Skin of body (tissue), 2 donors: Measurements from ENCODE around the gene CD52. TPM values are rescaled to one million over a fixed set of nuclear protein-coding genes. Genes with fewer than 3 reads are reported as not detected.
"Not testable (repeated sequence)": the region's sequence is repeated elsewhere in the genome, so short reads cannot be mapped to it uniquely, and the experiment has no call there.

ENCODE experiments used
- DNase-seq: peaks from one replicate; lab custom pipeline; 2025; lab: John Stamatoyannopoulos, UW
- total RNA-seq: library from RNA; depleted of rRNA; stranded (reverse); fragments of >200 nt; gene quantifications from one replicate; pipeline ENCODE4 v1.2.3, GENCODE V29; 2014

CD52 gene
- total RNA-seq, 1 donor from 2014 or later, result 2.8 TPM

DNA sequence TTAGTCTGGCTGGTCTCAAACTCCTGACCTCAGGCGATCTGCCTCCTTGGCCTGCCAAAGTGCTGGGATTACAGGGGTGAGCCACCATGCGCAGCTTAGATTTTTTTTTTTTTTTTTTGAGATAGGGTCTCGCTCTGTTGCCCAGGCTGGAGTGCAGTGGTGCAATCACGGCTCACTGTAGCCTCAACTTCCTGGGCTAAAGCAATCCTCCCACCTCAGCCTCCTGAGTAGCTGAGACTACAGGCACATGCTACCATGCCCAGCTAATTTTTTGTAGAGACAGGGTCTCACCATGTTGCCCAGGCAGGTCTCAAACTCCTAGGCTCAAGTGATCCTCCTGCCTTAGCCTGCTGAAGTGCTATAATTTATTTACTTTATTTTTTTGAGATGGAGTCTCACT lies 11.6 kb downstream of the CD52 start:
- not testable (repeated sequence) for DNase-seq

DNA sequence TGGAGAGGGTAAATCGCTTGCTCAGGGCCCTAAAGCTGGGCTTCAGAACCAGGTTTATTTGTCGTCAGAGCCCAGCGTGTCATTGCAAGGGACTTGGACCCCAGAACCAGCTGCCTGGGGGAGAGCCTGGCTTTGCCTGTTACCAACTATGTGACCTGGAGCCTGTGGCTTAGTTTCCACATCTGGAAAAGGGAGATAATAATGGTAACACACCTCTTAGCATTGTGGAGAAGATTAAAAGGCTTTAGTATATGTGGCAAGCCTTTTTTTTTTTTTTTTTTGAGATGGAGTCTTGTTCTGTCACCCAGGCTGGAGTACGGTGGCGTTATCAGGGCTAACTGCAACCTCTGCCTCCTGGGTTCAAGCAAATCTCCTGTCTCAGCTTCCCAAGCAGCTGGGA lies 12.5 kb downstream of the CD52 start:
- DNase-seq, result no peak

GRCh38 chr1:26333312-26333711 lies 15.6 kb downstream of the CD52 start:
- DNase-seq, result not testable (repeated sequence)

DNA sequence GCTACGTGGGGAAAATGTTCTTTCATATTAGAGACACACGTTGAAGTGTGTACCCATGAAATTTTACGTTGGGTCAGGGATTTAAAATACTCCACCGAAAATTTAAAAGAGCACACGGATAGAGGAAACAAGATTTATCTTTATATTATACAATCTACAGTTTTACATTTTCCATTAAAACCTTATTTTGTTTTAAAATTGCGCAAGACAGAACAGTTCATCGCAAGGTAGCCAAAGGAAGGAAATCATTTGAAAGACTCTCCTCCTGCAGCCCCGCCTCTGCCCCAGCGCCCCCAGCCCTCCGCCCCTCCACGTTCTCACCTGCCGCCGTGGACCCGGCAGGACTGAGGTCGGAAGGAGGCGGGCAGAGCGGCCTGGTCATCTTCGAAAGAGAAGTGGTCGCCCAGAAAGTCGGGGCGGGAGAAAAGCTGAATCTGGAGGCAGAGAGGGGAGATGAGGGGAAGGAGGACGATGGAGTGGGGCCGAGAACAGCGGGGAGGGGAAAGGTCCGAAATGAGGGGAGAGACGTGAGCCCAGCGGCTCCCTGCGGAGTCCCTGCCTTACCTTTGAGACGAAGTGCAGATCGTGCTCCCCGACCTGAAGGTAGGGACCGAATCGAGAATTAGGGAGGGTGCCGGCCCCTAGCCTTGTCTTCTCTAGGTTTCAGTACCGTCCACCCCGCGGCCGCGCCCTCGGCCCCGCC lies 18.2 kb downstream of the CD52 start:
- DNase-seq, result no peak

DNA sequence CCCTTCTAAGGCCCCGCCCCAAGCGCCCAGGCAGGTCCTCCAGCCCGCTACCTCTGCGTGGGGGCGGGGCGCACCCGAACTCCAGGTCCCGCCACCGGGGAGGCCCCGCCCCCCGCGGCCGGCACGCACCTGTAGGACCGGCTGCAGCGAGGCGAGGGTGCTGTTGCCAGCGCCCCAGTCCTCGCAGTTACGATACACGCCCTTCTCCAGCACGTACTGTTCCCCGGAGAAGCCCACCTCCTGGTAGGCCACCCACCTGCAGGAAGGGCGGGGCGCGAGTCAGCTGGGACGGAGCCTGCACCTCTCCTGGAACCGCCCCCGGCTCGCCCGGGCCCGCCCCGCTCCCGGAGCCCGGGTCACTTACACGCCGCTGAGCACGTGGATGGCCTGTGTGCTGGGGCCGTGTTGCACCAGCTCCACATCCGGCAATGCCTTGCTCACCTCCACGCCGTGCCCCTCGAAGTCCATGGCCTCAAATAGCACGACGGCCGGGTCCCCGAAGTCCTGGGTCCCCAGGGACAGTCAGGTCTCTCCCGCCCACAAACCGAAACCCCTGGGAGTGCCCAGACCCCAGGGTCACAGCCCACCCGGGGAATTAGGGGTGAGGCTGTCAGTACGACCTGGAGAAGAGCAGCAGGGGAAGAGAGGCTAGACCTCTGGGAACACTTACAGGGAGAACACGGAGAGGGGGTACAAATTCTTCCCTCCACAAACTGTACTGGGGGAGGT lies 18.9 kb downstream of the CD52 start:
- DNase-seq, result no peak

DNA sequence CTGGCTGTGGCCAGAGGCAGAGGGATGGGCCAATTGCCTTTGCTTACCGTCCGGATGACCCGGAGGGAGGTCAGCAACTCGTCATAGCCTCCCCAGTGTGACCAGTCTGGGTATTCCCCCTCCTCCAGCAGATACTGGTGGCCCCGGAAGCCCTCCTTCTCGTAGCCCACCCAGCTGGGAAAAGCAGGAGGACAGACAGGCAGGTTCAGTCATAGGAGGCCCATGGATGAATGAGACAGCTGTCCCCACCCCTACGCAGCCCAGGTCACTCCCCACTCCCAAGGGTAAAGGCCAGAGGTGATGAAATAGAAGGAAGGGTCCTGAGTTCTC lies 19.4 kb downstream of the CD52 start:
- DNase-seq, result no peak

DNA sequence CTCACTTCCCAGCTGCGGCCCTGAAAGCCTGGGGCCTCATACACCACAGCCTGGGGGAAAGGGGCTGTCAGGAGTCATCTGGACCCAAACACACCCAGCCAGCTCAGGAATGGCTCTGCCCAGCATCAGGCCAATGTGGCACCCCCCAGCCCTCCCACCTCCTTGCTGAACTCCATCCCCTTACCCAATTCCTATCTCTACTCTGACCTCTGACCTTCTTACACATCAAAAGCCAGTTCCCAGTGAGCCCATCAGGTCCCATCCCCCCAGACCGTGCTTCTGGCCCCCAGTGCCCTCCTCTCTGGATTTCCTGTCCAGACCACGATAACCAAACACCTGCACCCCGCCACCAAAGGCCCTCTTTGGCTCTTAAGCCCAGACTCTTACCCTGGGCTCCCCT lies 19.9 kb downstream of the CD52 start:
- no peak for DNase-seq

DNA sequence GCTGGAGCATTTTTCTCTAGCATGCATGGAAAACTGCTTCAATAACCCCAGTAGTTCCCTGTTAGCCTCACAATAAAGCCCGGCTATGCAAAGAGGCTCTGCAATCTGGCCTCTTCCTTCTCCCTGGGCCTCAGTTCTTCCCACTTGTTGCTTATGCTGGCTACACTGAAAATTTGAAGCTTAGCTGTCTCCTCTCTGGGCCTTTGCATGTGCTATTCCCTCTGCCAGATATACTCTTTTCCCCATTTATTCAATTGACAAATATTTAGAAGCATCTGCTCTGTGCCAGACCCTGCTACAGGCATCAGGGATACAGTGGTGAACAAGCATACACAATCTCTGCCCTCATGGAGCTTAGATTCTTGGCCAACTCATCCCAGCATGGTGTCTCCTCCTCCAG lies 20.9 kb downstream of the CD52 start:
- DNase-seq, result no peak

DNA sequence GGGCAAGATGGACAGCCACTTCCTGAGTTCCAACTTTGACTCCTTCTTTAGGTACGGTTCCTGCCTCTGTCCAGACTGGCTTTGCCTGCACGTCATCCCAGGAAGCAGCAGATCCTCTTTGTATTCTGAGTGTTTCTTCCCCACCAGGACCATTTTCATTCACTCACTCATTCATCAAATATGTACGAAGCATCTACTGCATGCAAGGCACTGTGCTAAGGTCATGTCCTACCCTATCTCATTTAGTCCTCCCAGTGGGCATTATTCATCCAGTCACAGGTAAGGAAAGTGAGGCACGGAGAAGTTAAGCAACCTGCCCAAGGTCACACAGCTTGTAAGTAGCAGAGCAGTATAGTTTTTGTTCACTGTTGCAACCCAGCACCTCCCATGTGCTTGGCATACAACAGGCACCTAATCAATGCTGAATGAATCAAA lies 22.3 kb downstream of the CD52 start:
- DNase-seq, result no peak

DNA sequence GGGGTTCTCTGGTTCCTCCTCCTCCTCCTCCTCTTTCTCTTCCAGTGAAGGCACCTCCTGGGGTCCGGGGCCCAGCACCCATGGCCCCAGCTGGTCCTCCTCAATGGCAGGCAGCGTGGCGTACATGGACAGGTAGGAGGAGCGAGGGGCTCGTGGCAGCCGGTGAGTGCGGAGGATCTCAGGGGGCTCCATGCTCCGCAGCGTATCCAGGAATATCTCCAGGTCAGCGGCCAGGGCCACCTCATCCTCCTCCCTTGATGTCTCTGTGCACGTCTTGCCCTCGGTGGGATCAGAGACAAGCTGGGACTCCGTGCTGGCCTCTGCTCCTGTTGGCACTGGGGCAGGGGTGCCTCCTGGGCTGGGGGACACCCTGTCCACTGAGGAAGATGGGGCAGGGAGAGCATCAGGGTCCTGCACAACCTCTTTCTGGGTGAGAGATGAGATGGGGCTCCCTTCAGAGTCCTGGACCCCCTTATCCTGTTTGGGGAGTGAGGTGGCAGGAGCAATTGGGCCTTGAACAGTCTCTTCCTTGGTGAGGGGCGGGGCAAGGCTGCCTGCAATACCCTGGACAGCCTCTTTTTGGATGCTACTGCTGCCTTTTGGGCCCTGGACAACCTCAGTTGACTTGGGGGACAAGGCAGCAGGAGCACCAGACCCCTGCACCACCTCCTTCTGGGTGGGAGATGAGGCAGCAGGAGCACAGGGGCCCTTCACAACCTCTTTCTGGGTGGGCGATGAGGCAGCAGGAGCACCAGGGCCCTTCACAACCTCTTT lies 26.6 kb downstream of the CD52 start:
- no peak for DNase-seq

- no peak for DNase-seq
Measured at GRCh38 chr1:26345718-26346117, 28.0 kb downstream of the CD52 start.

- DNase-seq, result no peak
Measured at GRCh38 chr1:26346274-26347033, 28.7 kb downstream of the CD52 start.

DNA sequence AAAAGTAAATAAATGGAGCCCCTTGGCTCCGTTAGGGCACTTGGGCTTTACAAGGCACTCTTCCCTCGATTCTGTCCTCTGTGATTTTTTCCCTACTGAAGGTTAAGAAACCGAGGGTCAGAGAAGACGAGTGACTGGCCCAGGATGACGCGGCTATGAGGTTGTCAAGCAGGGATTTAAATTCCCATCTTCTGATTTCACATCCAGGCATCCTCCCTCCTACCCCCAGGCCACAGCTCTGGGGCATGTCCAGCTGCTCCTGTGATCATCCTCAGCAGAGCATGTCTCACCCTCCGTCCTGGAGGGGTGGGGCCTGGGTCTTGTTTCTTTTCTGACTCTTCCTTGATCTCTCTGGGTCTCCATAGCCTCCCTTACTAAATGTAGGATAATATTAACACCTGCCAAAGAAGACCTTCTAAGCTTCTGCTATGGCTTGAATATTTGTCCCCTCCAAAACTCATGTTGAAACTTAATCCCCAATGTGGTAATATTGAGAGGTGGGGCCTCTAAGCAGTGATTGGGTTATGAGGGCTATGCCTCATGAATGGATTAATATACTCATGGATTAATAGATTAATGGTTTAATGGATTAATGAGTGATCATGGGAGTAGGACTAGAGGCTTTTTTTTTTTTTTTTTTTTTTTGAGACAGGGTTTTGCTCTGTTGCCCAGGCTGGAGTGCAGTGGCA lies 31.6 kb downstream of the CD52 start:
- DNase-seq, result no peak

DNA sequence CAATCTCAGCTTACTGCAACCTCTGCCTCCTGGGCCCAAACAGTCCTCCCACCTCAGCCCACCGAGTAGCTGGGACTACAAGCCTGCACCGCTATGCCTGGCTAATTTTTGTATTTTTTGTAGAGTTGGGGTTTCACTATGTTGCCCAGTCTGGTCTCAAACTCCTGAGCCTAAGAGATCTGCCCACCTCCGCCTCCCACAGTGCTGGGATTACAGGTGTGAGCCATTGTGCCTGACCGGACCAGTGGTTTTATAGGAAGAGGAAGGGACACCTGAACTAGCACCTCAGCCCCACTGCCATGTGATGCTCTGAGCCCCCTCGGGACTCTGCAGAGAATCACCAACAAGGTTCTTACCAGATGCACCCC lies 32.1 kb downstream of the CD52 start:
- DNase-seq, result no peak

DNA sequence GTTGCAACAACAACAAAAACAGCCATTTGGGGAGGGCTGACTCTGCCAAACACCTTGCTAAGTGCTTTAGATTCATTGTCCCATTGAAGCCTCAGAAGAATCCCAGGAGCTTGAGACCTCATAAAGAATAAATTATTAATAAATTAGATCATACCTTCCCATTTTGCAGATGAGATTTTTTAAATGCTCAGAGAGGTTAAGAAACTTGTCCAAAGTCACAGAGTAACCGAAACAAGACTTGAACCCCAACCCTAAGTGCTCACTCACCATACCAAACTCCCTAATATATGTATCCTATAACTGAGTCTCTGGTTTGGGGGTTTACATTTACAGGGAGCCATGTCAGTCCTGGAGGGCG lies 32.6 kb downstream of the CD52 start:
- no peak for DNase-seq

- DNase-seq, result no peak
Measured at GRCh38 chr1:26350701-26351589, 33.2 kb downstream of the CD52 start.

DNA sequence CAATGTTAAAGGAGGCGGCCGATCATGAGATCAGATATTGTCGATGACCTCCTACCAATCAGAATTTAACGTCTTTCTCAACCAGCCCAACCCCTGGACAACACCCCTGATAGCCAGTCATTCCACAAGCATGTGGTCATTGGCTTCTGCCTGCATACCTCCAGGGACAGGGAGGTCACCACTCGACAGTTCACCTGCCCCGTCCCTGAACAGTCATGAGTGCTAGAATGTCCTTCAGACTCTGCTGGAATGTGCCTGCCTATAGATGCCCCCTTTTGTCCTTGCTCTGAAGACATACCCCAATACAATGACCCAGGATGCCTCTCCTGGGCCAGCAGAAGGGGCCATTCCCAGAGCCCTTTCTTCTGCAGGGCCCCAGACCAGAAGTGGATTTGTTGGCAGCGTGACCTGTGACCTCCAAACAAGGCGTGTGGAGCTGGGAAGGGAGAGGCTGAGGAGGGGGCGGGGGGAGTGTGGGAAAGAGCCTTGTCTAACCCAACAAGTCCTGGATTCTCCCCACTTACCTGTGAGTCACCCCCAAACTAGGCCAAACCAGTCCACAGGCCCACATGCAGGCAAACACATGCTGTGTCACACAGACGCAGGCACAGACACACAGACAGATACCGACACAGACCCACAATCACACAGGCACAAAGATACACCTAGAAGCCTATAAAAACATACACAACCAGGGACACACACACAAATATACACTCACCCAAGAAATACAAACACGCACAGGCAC lies 34.0 kb downstream of the CD52 start:
- no peak for DNase-seq

- DNase-seq, result no peak
Measured at GRCh38 chr1:26352338-26352679, 34.6 kb downstream of the CD52 start.

DNA sequence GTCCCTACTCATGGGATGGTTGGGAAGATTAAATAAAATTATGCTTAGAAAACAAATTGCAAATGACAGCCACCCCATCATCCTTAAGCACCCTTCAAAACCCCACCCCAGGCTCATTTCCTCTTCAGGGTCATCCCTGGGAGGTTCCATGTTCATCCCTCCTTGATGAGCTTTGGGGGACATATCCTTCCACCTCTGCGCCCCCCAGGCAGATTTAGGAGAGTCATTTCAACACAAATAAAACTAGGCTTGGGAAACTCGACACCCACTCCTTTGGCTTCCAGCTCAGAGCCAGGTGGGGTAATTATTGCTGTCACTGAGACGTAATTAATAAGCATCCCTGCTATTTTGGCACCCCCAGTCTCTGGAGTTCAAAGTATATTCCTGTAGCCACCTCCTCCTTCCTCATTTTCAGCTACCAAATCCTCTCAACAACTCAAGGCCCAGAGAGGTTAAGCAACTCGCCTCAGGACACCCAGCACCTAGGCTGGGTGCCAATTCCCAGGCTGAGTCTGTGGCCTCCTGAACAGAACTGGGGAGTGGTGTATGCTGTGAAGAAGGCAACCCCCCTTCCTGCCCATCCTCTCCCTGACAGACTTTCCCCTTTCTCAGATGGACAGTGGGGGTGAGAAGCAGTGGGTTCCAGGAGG lies 35.6 kb downstream of the CD52 start:
- no peak for DNase-seq
